Sciatic nerve (tissue), 2 donors: ENCODE measurements around the gene CAVIN1. TPM values are rescaled to one million over a fixed set of nuclear protein-coding genes. Genes with fewer than 3 reads are reported as not detected.
"Not testable (repeated sequence)": the region's sequence is repeated elsewhere in the genome, so short reads cannot be mapped to it uniquely, and the experiment has no call there.

ENCODE experiments used
- ATAC-seq: fragments of 200-7000 bp; cut with Tn5 transposase; one replicate; pipeline ENCODE4 v1.9.1; 2020; ENCODE audit warnings: mild to moderate bottlenecking, moderate library complexity
- DNase-seq: peaks from one replicate; pipeline ENCODE4 v3.0.0-alpha.2; 2020; ENCODE audit warnings: low spot score
- intact Hi-C: fragments of 100-400 bp; cut with DNase I; formaldehyde crosslinking; loops from one replicate; pipeline ENCODE4 v1.14.2; 2022
- total RNA-seq: library from RNA; stranded (reverse); fragmentation: NEBNext Ultra II Directional; extraction: Animal tissue kit (Norgen Biotek cat#: 25700); gene quantifications from one replicate; pipeline ENCODE4 v1.2.1, GENCODE V29; 2021
- donor health status: DM: no; HTN: no; CAD: no.
- donor health status: DM: no; HTN: no; CAD: no.

CAVIN1 gene
- total RNA-seq, 1 donor from 2014 or later = 608 TPM

GRCh38 chr17:42410319-42410685 lies 12.8 kb downstream of the CAVIN1 start:
- ATAC-seq = no peak
- no peak for DNase-seq
- intact Hi-C loops = loop anchor here (10.0 kb wide), 1 partner anchor 104 kb away; no protein-coding TSS in a partner anchor

- ATAC-seq = peak; percentile 74
- intact Hi-C loops = loop anchor here (5.0 to 10.0 kb wide), 2 partner anchors 87 to 105 kb away; no protein-coding TSS in a partner anchor
- DNase-seq = peak; percentile 78
Measured at GRCh38 chr17:42409523-42410318, 13.3 kb downstream of the CAVIN1 start.

GRCh38 chr17:42408061-42408460 lies 15.0 kb downstream of the CAVIN1 start:
- peak; percentile 50 for ATAC-seq
- peak; percentile 81 for DNase-seq
- intact Hi-C loops = loop anchor here (5.0 kb wide), 1 partner anchor 86 kb away; no protein-coding TSS in a partner anchor

GRCh38 chr17:42407289-42407836 lies 15.7 kb downstream of the CAVIN1 start:
- peak; percentile 46 for ATAC-seq

GRCh38 chr17:42406615-42407288 lies 16.3 kb downstream of the CAVIN1 start:
- intact Hi-C loops = loop anchor here (5.0 kb wide), 1 partner anchor 84 kb away; no protein-coding TSS in a partner anchor
- DNase-seq = no peak

More at GRCh38 chr17:42407289-42407836, 15.7 kb downstream of the CAVIN1 start:
- intact Hi-C loops = loop anchor here (5.0 kb wide), 1 partner anchor 85 kb away; no protein-coding TSS in a partner anchor
- peak; percentile 79 for DNase-seq

GRCh38 chr17:42405963-42406495 lies 17.0 kb downstream of the CAVIN1 start:
- ATAC-seq = peak; percentile 77
- peak; percentile 93 for DNase-seq
- intact Hi-C loops = loop anchor here (5.0 kb wide), 1 partner anchor 84 kb away; no protein-coding TSS in a partner anchor

More at GRCh38 chr17:42406615-42407288, 16.3 kb downstream of the CAVIN1 start:
- ATAC-seq = peak; percentile 16

- ATAC-seq (no peak), DNase-seq (peak; percentile 69)
- intact Hi-C loops = loop anchor here (5.0 kb wide), 1 partner anchor 83 kb away; no protein-coding TSS in a partner anchor
Measured at GRCh38 chr17:42405076-42405475, 18.0 kb downstream of the CAVIN1 start.

GRCh38 chr17:42404326-42405055 lies 18.6 kb downstream of the CAVIN1 start:
- ATAC-seq (no peak), DNase-seq (no peak)
- intact Hi-C loops = loop anchor here (5.0 kb wide), 1 partner anchor 82 kb away; no protein-coding TSS in a partner anchor

- no peak for ATAC-seq
- DNase-seq = no peak
- intact Hi-C loops = no loop called here
Measured at GRCh38 chr17:42403150-42403549, 19.9 kb downstream of the CAVIN1 start.

GRCh38 chr17:42402117-42402516 lies 20.9 kb downstream of the CAVIN1 start:
- DNase-seq = no peak
- no peak for ATAC-seq
- intact Hi-C loops = no loop called here

- DNase-seq, ATAC-seq, intact Hi-C loops: not testable (repeated sequence)
Measured at GRCh38 chr17:42400844-42401375, 22.1 kb downstream of the CAVIN1 start.

- intact Hi-C loops = no loop called here
- DNase-seq = no peak
- no peak for ATAC-seq
Measured at GRCh38 chr17:42399948-42400843, 22.9 kb downstream of the CAVIN1 start.

GRCh38 chr17:42399121-42399520 lies 23.9 kb downstream of the CAVIN1 start:
- ATAC-seq (no peak), DNase-seq (no peak)
- intact Hi-C loops = no loop called here

- intact Hi-C loops, DNase-seq, ATAC-seq: not testable (repeated sequence)
Measured at GRCh38 chr17:42395601-42396000, 27.5 kb downstream of the CAVIN1 start.

- intact Hi-C loops = no loop called here
- DNase-seq (no peak), ATAC-seq (no peak)
Measured at GRCh38 chr17:42394838-42395237, 28.2 kb downstream of the CAVIN1 start.

GRCh38 chr17:42392692-42393415 lies 30.2 kb downstream of the CAVIN1 start:
- intact Hi-C loops = no loop called here
- DNase-seq (no peak), ATAC-seq (no peak)

- intact Hi-C loops, DNase-seq, ATAC-seq: not testable (repeated sequence)
Measured at GRCh38 chr17:42391439-42391838, 31.6 kb downstream of the CAVIN1 start.
